H1 (cell line): Measurements from ENCODE around the gene POLE.

Experiments used
- CHD1 ChIP-seq: IDR thresholded peaks from 2 replicates; pipeline ENCODE4 v1.6.1; 2012; ENCODE audit warnings: low read depth, low read length, improper control_type of control experiment
- CHD2 ChIP-seq: IDR thresholded peaks from 2 replicates; pipeline ENCODE4 v1.6.1; 2012; ENCODE audit warnings: low read length, improper control_type of control experiment
- CTCF ChIP-seq, 3 experiments: IDR thresholded peaks; 1 replicate in 2 of 3; 2 replicates in 1 of 3; pipeline versions ENCODE4 v1.5.1 to v1.6.1; 2011; ENCODE audit warnings: low read length in 3 of 3, mild to moderate bottlenecking in 3 of 3, inconsistent platforms in 2 of 3, low read depth in 1 of 3, moderate library complexity in 1 of 3; ENCODE audit not compliant: insufficient read depth in 1 of 3; ENCODE audit errors: control extremely low read depth in 1 of 3
- EZH2 ChIP-seq: fragments of 200-600 bp; sonication (generic); IDR thresholded peaks from 2 replicates; pipeline ENCODE4 v1.7.1; 2012; ENCODE audit warnings: low read depth, mild to moderate bottlenecking, moderate library complexity, low read length, inconsistent platforms; ENCODE audit not compliant: severe bottlenecking
- JUN ChIP-seq: IDR thresholded peaks from 2 replicates; pipeline ENCODE4 v1.6.1; 2011; ENCODE audit warnings: low read depth, mild to moderate bottlenecking, improper control_type of control experiment, low read length
- POLR2A ChIP-seq, 2 experiments: IDR thresholded peaks; 1 replicate in 1 of 2; 2 replicates in 1 of 2; pipeline ENCODE4 v1.6.1; 2011; ENCODE audit warnings: low read depth in 2 of 2, low read length in 2 of 2, mild to moderate bottlenecking in 2 of 2; ENCODE audit errors: control extremely low read depth in 1 of 2
- POLR2AphosphoS5 ChIP-seq: IDR thresholded peaks from 2 replicates; pipeline ENCODE4 v1.6.1; 2011; ENCODE audit warnings: low read depth, low read length
- RAD21 ChIP-seq, 2 experiments: IDR thresholded peaks in 1 of 2; conservative IDR thresholded peaks in 1 of 2; 2 replicates each; pipeline ENCODE4 v1.6.1; 2011; ENCODE audit warnings: low read depth in 2 of 2, low read length in 2 of 2, improper control_type of control experiment in 1 of 2, inconsistent platforms in 1 of 2, mild to moderate bottlenecking in 1 of 2, moderate library complexity in 1 of 2
- SUZ12 ChIP-seq: fragments of 200-600 bp; sonication (generic); IDR thresholded peaks from 2 replicates; pipeline ENCODE4 v1.6.1; 2012; ENCODE audit warnings: mild to moderate bottlenecking, inconsistent platforms, low read length, moderate library complexity, mixed read lengths
- USF2 ChIP-seq: IDR thresholded peaks from 2 replicates; pipeline ENCODE4 v1.6.1; 2011; ENCODE audit warnings: low read length, improper control_type of control experiment

GRCh38 chr12:132665794-132666193 is 21.3 kb downstream of the POLE start:
- TF ChIP-seq CTCF (IDR thresholded peaks at IDR 0.05; ENCODE audit: control extremely low read depth in 1 of 3, insufficient read depth in 1 of 3, low read depth in 1 of 3, low read length in 3 of 3) (no peak), CHD1 (no peak), RAD21 (IDR thresholded peaks at IDR 0.05 in 1 of 2, conservative IDR thresholded peaks at IDR 0.05 in 1 of 2; ENCODE audit: low read depth in 2 of 2, low read length in 2 of 2) (no peak), SUZ12 (no peak), POLR2AphosphoS5 (no peak), EZH2 (no peak), JUN (no peak), USF2 (no peak), CHD2 (no peak), POLR2A (IDR thresholded peaks at IDR 0.05; ENCODE audit: control extremely low read depth in 1 of 2, low read depth in 2 of 2, low read length in 2 of 2) (no peak)
